Activated B cell treated with CpG ODN at 0.5 μM for 24 hours (primary cell): Measurements from ENCODE around the gene TMEM245. TPM values are rescaled to one million over a fixed set of nuclear protein-coding genes. Genes with fewer than 3 reads are reported as not detected.

ENCODE experiments used
- ATAC-seq: fragments of 200-7000 bp; cut with Tn5 transposase; one replicate; pipeline ENCODE4 v1.10.0; 2021; ENCODE audit warnings: low read depth, mild to moderate bottlenecking, moderate library complexity
- CTCF ChIA-PET: fragments of 350-600 bp; sonication (Branson Sonifier 250); formaldehyde crosslinking; loops from one replicate; lab custom pipeline; 2021; ENCODE audit warnings: antibody characterized with exemption; lab: Charles Lee
- POLR2A ChIA-PET: fragments of 350-600 bp; sonication (Branson Sonifier 250); formaldehyde crosslinking; loops from one replicate; lab custom pipeline; 2021; ENCODE audit warnings: antibody characterized with exemption; lab: Charles Lee
- DNase-seq: peaks from one replicate; pipeline ENCODE4 v3.0.0; 2022
- H3K27ac Mint-ChIP-seq: one replicate; pipeline ENCODE4 v1.8.0; 2020; ENCODE audit warnings: mixed read lengths
- H3K27me3 Mint-ChIP-seq: one replicate; pipeline ENCODE4 v1.8.0; 2021; ENCODE audit warnings: mixed read lengths
- H3K36me3 Mint-ChIP-seq: one replicate; pipeline ENCODE4 v1.8.0; 2021; ENCODE audit warnings: low read depth, mixed read lengths
- H3K4me1 Mint-ChIP-seq: one replicate; pipeline ENCODE4 v1.8.0; 2021; ENCODE audit warnings: mixed read lengths
- H3K4me3 Mint-ChIP-seq: one replicate; pipeline ENCODE4 v1.8.0; 2020; ENCODE audit warnings: mild to moderate bottlenecking, mixed read lengths
- H3K9me3 Mint-ChIP-seq: one replicate; pipeline ENCODE4 v1.8.0; 2020; ENCODE audit warnings: mixed read lengths
- CTCF ChIP-seq: fragments of 200-600 bp; IDR thresholded peaks from one replicate; pipeline ENCODE4 v1.8.0; 2022; ENCODE audit warnings: antibody characterized with exemption, mild to moderate bottlenecking
- intact Hi-C: fragments of 100-400 bp; cut with micrococcal nuclease; formaldehyde crosslinking; loops from one replicate; pipeline ENCODE4 v1.15.1; 2024
- total RNA-seq: library from RNA; stranded (reverse); gene quantifications from 2 replicates; pipeline ENCODE4 v1.2.3, GENCODE V29; 2022

The TMEM245 gene
- total RNA-seq, 1 donor from 2014 or later: 20.6 TPM

- CTCF ChIA-PET: no interaction called here
- peaks cover 72% of the 10 kb centered on the region for H3K36me3 Mint-ChIP-seq
- DNase-seq: no peak
Observed at GRCh38 chr9:109083813-109084405, 35.8 kb downstream of the TMEM245 start.

GRCh38 chr9:109083141-109083540 lies 36.6 kb downstream of the TMEM245 start:
- Mint-ChIP-seq H3K27me3 (no peaks in the 10 kb centered on the region), H3K27ac (no peak overlapping the region), H3K4me1 (peaks cover 4% of the 10 kb centered on the region), H3K4me3 (no peak overlapping the region), H3K36me3 (peaks cover 73% of the 10 kb centered on the region), H3K9me3 (no peaks in the 10 kb centered on the region)
- CTCF ChIA-PET: no interaction called here
- POLR2A ChIA-PET: interaction anchor here (0.7 kb wide), 1 partner anchor 386 kb away, joined by 4 read pairs; no protein-coding TSS in a partner anchor
- no peak for TF ChIP-seq CTCF
- DNase-seq: no peak
- ATAC-seq: no peak
- intact Hi-C loops: no loop called here

More at GRCh38 chr9:109083813-109084405, 35.8 kb downstream of the TMEM245 start:
- ATAC-seq: no peak
- no peak for TF ChIP-seq CTCF
- no peaks in the 10 kb centered on the region for H3K9me3 Mint-ChIP-seq
- H3K4me3 Mint-ChIP-seq: no peak overlapping the region
- H3K27ac Mint-ChIP-seq: no peak overlapping the region
- intact Hi-C loops: no loop called here
- POLR2A ChIA-PET: interaction anchor here (0.7 kb wide), 1 partner anchor 386 kb away, joined by 4 read pairs; no protein-coding TSS in a partner anchor
- H3K4me1 Mint-ChIP-seq: peaks cover 4% of the 10 kb centered on the region
- no peaks in the 10 kb centered on the region for H3K27me3 Mint-ChIP-seq

DNA sequence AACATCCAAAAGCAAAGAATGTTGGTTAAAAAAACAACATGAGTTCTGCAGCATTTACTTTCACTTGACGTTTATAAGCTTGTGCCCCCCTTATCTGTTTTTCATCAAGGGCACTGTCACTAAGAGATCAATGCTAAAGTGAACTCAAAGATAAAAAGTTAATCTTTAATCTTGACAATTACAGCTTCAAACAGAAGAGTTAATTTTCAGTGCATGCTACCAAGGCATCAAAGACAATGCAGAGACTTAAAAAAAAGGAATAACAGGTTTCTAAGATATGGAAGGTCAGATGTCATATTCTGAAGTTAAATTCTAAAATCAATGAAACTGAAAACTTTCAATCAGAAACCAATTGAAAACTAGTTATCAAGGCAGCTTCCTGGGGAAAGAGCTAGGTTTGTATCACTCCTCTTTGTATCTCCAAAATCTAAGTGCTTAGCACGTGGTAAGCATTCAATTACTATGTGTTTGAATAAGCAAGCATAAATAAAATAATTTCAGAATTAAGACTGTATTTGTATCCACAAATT lies 37.6 kb downstream of the TMEM245 start:
- peaks cover 4% of the 10 kb centered on the region for H3K4me1 Mint-ChIP-seq
- ATAC-seq: no peak
- intact Hi-C loops: no loop called here

GRCh38 chr9:109074236-109074889 lies 45.4 kb downstream of the TMEM245 start:
- Mint-ChIP-seq H3K27ac (no peak overlapping the region), H3K9me3 (no peaks in the 10 kb centered on the region), H3K27me3 (no peaks in the 10 kb centered on the region), H3K4me3 (no peak overlapping the region), H3K4me1 (no peaks in the 10 kb centered on the region), H3K36me3 (peaks cover 64% of the 10 kb centered on the region)
- POLR2A ChIA-PET: interaction anchor here (0.6 kb wide), 1 partner anchor 112 kb away, joined by 3 read pairs; no protein-coding TSS in a partner anchor
- no peak for TF ChIP-seq CTCF
- CTCF ChIA-PET: no interaction called here
- intact Hi-C loops: no loop called here
- no peak for DNase-seq
- ATAC-seq: no peak

More for the DNA sequence above, 37.6 kb downstream of the TMEM245 start:
- ChIA-PET CTCF (no interaction called here), POLR2A (no interaction called here)
- no peak for TF ChIP-seq CTCF
- Mint-ChIP-seq H3K36me3 (peaks cover 73% of the 10 kb centered on the region), H3K4me3 (no peak overlapping the region), H3K9me3 (no peaks in the 10 kb centered on the region), H3K27ac (no peak overlapping the region), H3K27me3 (no peaks in the 10 kb centered on the region)
- no peak for DNase-seq

DNA sequence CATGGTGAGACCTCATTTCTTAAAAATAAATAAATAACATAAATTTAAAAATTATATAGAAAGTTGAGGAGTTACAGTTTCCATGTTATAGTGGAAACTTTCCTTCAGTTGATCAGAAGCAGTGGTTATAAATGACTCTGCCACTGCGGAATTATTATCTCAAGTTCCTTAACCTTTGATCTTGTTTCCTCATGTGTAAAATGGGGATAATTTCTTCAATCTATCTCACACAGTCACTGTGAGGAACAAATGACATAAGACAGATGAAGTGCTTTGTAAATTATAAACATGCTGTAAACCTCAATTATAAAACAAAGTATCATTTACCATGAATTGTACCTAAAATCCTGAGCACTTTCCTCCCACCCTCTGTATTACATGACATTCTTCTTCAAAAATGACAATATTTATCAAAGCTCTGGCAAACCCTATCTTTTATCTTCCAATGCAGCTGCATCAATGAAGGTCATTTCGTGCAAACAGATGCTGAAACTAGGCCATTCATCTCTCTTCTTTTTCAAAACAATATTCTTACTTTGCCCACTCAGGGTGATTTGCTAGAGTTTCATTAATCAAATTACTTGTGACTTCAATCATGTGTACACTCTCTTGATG lies 46.8 kb downstream of the TMEM245 start:
- intact Hi-C loops: no loop called here
- H3K27ac Mint-ChIP-seq: no peak overlapping the region
- no peak for DNase-seq
- TF ChIP-seq CTCF: no peak
- CTCF ChIA-PET: no interaction called here
- no peaks in the 10 kb centered on the region for H3K9me3 Mint-ChIP-seq
- no peaks in the 10 kb centered on the region for H3K27me3 Mint-ChIP-seq
- peaks cover 51% of the 10 kb centered on the region for H3K36me3 Mint-ChIP-seq
- no peak overlapping the region for H3K4me3 Mint-ChIP-seq
- H3K4me1 Mint-ChIP-seq: no peaks in the 10 kb centered on the region
- POLR2A ChIA-PET: interaction anchor here (0.7 kb wide), 1 partner anchor 13 kb away, joined by 5 read pairs; no protein-coding TSS in a partner anchor
- no peak for ATAC-seq
